A172 (cell line): ENCODE measurements around the gene LAYN. TPM values are rescaled to one million over a fixed set of nuclear protein-coding genes. Genes with fewer than 3 reads are reported as not detected.

Source experiments
- DNase-seq: peaks from one replicate; pipeline ENCODE4 v3.0.0-alpha.2; 2015; ENCODE audit warnings: low spot score
- total RNA-seq: library from RNA; depleted of rRNA; stranded (reverse); fragments of >200 nt; shearing (Covaris generic); gene quantifications from 2 replicates; pipeline ENCODE4 v1.2.3, GENCODE V29; 2014; rRNA removed

Gene LAYN, protein sequence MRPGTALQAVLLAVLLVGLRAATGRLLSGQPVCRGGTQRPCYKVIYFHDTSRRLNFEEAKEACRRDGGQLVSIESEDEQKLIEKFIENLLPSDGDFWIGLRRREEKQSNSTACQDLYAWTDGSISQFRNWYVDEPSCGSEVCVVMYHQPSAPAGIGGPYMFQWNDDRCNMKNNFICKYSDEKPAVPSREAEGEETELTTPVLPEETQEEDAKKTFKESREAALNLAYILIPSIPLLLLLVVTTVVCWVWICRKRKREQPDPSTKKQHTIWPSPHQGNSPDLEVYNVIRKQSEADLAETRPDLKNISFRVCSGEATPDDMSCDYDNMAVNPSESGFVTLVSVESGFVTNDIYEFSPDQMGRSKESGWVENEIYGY
- 150 and 160 TPM in 2 replicates for total RNA-seq

- no peak for DNase-seq
These were observed at the start of gene LAYN for GRCh38 chr11:111540114-111540936. TSS of gene LAYN (plus strand) at chr11:111540720. CDS start at chr11:111540844, 124 bp downstream.

GRCh38 chr11:111494040-111494439, 46.5 kb upstream of the LAYN start:
- no peak for DNase-seq

DNA sequence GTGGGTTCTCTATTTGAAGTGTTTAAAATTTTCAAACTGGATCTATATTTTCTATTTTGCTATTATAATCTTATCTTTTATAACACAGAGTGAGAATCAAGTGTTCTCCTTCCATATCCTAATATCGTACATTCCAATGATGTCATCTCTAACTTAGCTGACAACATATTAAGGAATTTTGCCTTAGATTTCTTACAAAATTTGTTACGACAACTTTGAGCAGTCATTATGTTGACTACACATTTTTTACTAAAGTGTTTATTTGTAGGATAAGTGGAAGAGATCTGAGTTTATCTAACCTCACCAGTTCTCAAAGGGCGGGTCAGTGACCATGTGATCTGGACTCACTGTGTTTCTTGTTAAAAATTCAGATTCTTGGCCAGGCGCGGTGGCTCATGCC, 41.0 kb upstream of the LAYN start:
- no peak for DNase-seq

GRCh38 chr11:111500481-111500880, 40.0 kb upstream of the LAYN start:
- no peak for DNase-seq

DNA sequence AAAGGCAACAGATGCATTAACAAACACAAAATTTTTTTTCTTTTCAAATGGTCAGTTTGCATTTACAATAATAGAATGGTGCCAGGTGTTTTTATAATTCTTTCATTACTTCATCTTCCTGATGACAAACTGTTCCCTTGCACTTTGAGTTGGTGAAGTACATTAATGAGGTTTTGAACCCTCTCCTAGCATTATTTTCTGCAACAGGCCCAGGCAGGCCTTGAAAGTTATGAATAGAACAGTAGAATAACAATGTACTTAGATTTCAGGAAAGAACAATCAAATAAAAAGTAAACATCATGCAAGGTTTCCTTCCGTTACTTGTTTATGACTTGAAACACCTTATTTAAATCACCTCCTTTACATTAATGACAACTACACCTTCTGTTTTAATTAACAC, 37.9 kb upstream of the LAYN start:
- DNase-seq: no peak

DNA sequence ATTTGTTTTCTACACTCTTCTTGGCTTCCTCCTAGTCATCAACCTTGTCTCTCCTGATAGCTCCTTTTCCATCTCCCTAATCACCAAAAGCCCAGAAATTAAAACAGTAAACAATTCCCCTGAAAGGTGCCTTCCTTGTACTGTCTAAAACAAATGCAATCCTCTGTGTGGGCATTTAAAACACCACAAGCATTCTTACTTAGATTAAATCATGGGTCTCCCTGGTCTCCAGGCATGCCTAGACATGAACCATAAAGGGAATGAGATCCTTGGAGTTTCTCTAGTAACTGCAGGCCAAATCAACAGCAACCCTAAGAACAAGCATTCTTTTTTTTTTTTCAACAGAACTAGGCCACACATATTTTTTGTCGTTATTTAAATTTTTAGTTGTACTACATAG, 30.2 kb upstream of the LAYN start:
- DNase-seq: no peak

DNA sequence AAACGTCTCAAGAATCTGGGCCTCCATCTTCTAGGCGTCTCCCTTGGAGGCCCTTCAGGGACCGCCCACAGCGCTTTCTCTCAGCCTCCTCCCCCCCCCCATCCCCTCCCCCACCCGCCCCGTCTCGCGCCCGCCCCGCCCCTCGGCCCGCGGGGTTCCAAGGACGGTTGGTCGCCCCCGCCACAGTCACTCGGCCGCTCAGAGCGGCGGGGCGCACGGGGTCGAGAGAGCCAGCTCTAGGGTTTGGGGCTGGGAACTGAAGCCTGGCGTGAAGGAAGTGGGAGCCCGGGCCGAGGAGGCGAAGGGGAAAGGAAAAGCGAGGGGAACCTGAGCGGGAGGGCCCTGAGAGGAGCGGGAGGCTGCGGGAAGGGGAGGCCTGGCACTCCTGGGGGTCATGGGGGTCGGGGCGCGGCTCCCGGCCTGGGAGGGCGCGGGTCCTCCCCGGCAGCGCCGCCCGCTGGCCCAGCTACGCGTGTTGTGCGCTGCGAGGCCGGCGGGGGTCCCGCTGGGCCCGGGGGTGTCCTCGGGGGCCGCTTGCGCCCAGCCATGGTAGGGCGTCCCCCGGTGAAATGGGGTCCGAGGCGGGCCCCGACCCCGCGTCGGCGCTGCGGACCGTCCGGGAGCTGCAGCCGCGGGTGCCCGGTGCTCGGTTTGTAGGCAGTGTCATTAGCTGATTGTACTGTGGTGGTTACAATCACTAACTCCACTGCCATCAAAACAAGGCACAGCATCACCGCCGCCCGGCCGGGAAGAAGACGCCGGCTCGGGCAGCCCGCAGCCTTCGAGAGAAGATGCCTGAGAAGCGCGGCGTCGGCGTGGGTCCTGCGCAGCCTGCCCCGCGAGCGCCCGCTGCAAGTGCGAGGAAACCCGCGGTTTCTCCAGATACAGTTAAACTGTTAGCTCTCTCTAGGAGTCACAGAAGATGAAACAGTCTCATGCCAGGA, 28.0 kb upstream of the LAYN start, which contains the start of gene BTG4:
Gene BTG4, minus strand, starts transcription at position 91 of the 944 bp plus-strand sequence. CDS start 13,610 bp downstream, outside the sequence.
- DNase-seq: no peak

- no peak for DNase-seq
These were observed 27.3 kb upstream of the LAYN start for GRCh38 chr11:111513240-111513605.

DNA sequence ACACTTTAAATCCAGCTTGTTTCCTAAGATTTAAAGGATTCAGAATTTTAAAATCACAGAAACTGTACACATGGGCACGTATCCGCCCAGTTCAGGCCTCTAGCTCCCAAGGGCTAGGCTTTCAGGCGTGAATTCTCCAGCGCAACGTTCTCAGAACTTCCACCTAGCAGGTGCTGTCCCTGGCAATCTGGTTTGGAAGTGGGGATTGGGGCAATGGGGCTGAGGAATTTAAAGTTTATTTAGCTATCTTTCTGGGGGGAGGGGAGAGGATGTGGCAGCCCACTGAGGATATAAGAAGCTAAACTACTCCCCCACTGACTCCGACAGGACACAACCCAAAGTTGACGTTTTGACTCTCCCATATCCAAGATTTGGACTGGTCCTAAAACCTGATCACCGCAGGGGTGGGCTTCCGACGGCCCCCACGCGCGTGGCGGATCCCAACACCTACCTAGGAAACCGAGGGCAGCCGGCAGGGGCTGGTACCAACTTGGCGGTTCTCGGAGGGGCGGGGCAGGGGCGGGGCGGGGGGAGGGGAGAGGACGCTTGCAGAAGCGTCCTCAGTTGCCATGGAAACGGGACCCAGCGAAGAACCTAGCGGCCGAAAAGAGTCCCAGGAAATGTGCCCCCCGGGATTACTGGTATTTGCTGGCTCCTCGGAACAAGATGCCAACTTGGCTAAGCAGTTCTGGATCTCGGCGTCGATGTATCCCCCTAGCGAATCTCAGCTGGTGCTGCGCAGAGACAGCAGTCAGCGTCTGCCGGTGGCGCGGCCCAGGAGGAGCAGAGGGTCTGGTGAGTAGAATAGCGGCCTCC, 26.1 kb upstream of the LAYN start, which contains the start of gene HOATZ:
Gene HOATZ, plus strand, starts transcription at position 563 of the 816 bp plus-strand sequence. Its CDS starts 7 bp downstream, at position 570.
- DNase-seq: no peak

DNA sequence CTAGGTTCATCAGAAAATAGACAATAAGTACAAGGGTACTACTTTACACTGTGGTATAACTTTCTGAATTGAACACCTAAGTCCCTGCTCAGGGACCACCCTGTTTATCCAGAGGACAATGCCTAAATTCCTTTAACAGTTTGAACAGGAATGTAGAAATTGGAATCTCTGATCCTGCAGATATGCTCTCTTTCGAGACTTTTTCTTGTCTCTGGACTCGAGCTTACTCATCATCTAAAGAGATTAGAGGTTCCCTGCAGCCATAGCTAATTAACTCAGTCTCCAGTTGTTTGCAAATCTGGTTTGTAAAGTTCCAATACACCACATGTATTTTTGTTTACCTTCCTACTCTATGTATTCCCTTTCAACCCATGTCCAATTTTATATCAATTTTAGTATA, 24.9 kb upstream of the LAYN start:
- no peak for DNase-seq

DNA sequence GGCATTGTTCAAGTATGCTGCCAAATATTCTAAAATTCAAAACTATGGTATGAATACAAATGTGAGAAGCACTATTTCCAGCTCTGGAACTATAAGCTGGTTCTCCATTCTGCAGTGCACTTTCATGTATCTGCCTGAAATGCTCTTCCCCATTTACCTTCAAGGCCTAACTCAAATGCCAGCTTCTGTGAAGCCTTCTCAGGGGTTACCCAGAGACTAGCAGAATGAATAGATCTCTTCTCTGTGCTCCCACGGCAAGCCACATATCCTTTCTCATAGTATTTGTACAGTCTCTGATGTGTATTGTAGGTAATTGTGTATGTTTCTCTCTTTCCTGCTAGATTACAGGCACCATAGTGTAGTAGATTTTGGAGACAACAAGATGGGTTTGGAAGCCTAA, 21.9 kb upstream of the LAYN start:
- no peak for DNase-seq

DNA sequence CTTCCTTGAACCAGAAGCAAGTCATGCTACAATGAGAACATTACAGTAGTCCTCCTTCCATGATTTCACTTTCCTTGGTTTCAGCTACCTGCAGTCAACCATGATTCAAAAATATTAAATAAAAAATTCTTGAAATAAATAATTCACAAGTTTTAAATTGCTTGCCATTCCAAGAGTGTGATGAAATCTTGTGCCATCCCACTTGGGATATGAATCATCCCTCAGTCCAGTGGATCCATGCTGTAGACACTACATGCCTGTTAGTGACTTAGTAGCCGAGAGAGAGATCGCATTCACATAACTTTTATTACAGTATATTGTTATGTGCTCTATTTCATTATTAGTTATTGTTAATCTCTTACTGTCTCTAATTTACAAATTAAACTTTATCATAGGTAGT, 20.0 kb upstream of the LAYN start:
- peak; percentile 56 for DNase-seq

GRCh38 chr11:111521135-111521534, 19.4 kb upstream of the LAYN start:
- peak; percentile 42 for DNase-seq

DNA sequence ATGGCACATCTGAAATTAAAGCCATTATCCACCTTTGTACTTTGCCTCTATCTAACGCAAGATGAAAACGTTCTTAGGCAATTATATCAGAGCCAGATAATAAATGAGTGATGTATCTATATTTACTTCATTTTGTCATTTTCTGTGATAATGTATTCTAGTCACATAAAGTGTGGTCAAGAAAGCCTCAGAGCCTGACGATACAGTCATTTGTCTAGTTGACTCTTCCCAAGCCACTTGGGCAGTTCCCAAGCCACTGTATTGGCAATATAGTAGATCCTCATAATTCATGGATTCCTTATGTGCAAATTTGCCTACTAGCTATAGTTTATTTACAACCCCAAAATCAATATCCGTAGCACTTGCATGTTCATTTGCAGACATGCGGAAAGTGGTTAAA, 18.1 kb upstream of the LAYN start:
- DNase-seq: no peak

GRCh38 chr11:111523343-111523742, 17.2 kb upstream of the LAYN start:
- no peak for DNase-seq

GRCh38 chr11:111524056-111524455, 16.5 kb upstream of the LAYN start:
- DNase-seq: no peak

- no peak for DNase-seq
These were observed 15.1 kb upstream of the LAYN start for GRCh38 chr11:111525456-111525855.

- peak; percentile 82 for DNase-seq
These were observed 14.0 kb upstream of the LAYN start for GRCh38 chr11:111526501-111526900.

- no peak for DNase-seq
These were observed 13.2 kb upstream of the LAYN start for GRCh38 chr11:111527279-111527678.

DNA sequence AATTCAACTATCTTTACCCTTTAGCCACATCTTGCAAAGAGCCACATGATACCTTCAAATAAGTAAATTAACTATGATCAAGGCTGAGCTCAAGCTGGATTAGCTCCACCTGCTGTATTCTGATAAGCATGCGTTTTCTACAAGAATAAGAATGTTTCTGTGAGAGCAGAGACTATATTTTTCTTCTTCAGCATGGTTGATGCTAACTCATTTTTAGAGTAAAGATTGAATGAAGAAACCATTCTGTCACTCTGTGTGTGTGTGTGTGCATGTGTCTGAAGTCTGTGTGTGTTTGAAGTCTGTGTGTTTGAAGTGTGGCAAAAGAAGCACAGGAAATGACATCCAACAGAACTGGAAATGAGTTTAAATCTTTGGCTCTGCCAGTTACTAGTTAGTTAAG, 12.0 kb upstream of the LAYN start:
- DNase-seq: no peak

- DNase-seq: no peak
These were observed 10.4 kb upstream of the LAYN start for GRCh38 chr11:111530091-111530490.
